ENCODE data around the gene CCDC15.

GRCh38 chr11:124922831-124923230 is 31.2 kb upstream of the CCDC15 start:
- TF ChIP-seq HCFC1 (IDR thresholded peaks at IDR 0.05; ENCODE audit: low read depth, low read length): no peak
- no peak for TF ChIP-seq GATAD2A (CRISPR knock-in tag; IDR thresholded peaks at IDR 0.05)
- no peak for TF ChIP-seq NFKB2 (CRISPR knock-in tag; IDR thresholded peaks at IDR 0.05; ENCODE audit: borderline replicate concordance)
- no peak for TF ChIP-seq CTCF (CRISPR knock-in tag; IDR thresholded peaks at IDR 0.05)
- no peak for TF ChIP-seq SALL1 (CRISPR knock-in tag; IDR thresholded peaks at IDR 0.05)
- TF ChIP-seq REST (IDR thresholded peaks at IDR 0.05; ENCODE audit: borderline replicate concordance in 1 of 2, low read depth in 1 of 2, low read length in 2 of 2): no peak
- TF ChIP-seq ZNF572 (CRISPR knock-in tag; IDR thresholded peaks at IDR 0.05): no peak
- TF ChIP-seq SNAPC5 (CRISPR knock-in tag; IDR thresholded peaks at IDR 0.05; ENCODE audit: borderline replicate concordance): no peak
- no peak for TF ChIP-seq ZNF777 (CRISPR knock-in tag; IDR thresholded peaks at IDR 0.05)
- no peak for TF ChIP-seq POLR2A (IDR thresholded peaks at IDR 0.05; ENCODE audit: insufficient read depth in 1 of 2, low read depth in 2 of 2, low read length in 2 of 2)
- TF ChIP-seq NBN (conservative IDR thresholded peaks at IDR 0.05): no peak

Measured in HepG2 (cell line).